Liver (tissue), 3 donors: Measurements from ENCODE around the gene KRT37.

Source experiments
- CTCF ChIP-seq: fragments of 150-350 bp; IDR thresholded peaks from 2 replicates; pipeline ENCODE4 v1.5.1; 2017; ENCODE audit warnings: improper control_type of control experiment, low read depth, low read length; ENCODE audit not compliant: missing input control
- GABPA ChIP-seq, 2 donors: IDR thresholded peaks in 1 of 2; conservative IDR thresholded peaks in 1 of 2; 2 replicates each; pipeline ENCODE4 v1.6.1; 2016; ENCODE audit warnings: antibody characterized with exemption in 2 of 2, mild to moderate bottlenecking in 1 of 2, moderate library complexity in 1 of 2
- JUND ChIP-seq, 2 donors: IDR thresholded peaks; 2 replicates each; pipeline ENCODE4 v1.6.1; 2016; ENCODE audit warnings: antibody characterized with exemption in 2 of 2
- RXRA ChIP-seq, 2 donors: IDR thresholded peaks; 2 replicates each; pipeline ENCODE4 v1.6.1; 2017 to 2018; ENCODE audit warnings: antibody characterized with exemption in 2 of 2, mild to moderate bottlenecking in 1 of 2
- TAF1 ChIP-seq: conservative IDR thresholded peaks from 2 replicates; pipeline ENCODE4 v1.6.1; 2016; ENCODE audit warnings: antibody characterized with exemption, mild to moderate bottlenecking
- donor health status: healthy.
- donor health status: healthy.

- no peak for TF ChIP-seq CTCF
- TF ChIP-seq TAF1: no peak
- no peak for TF ChIP-seq GABPA (IDR thresholded peaks at IDR 0.05 in 1 of 2, conservative IDR thresholded peaks at IDR 0.05 in 1 of 2)
- TF ChIP-seq JUND (IDR thresholded peaks at IDR 0.05): no peak
- no peak for TF ChIP-seq RXRA (IDR thresholded peaks at IDR 0.05)
Measured at GRCh38 chr17:41396996-41397660, 27.3 kb downstream of the KRT37 start, which contains the start of gene KRT31.
